ENCODE measurements around the gene CACNA2D3. TPM values are rescaled to one million over a fixed set of nuclear protein-coding genes. Genes with fewer than 3 reads are reported as not detected.

CACNA2D3 gene
- total RNA-seq, 4 donors from 2014 or later = 0.83 to 5.0 (median 2.5) TPM

DNA sequence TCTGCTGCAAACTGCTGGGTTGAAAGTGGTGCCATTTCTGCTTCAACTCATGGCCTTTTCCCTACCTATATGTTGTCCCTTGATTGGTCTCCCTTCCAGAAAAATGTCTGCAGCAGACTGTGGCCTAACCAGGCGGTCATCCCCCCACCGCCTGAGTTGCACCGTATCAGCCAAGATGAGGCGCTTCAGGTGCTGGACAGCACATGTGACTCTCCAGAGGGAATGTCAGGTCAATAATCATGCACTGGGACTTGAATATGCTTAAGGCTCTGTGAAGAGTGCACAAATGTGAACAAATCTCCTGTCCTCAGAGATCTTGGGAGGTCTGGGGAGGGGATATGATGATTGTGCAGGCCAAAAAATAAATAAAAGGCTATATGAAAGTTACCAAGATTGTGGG lies 773.3 kb downstream of the CACNA2D3 start:
- no peak for DNase-seq
- Histone ChIP-seq H3K27me3 (no peaks in the 10 kb centered on the region), H3K9me3 (no peaks in the 10 kb centered on the region), H3K27ac (no peak overlapping the region), H3K4me1 (no peaks in the 10 kb centered on the region), H3K36me3 (no peaks in the 10 kb centered on the region), H3K4me3 (no peak overlapping the region)
- TF ChIP-seq POLR2A (IDR thresholded peaks at IDR 0.05) = no peak
- no peak for TF ChIP-seq CTCF (IDR thresholded peaks at IDR 0.05)
- intact Hi-C loops (cut with DNase I; ENCODE audit: low total_unique reads) = no loop called here

DNA sequence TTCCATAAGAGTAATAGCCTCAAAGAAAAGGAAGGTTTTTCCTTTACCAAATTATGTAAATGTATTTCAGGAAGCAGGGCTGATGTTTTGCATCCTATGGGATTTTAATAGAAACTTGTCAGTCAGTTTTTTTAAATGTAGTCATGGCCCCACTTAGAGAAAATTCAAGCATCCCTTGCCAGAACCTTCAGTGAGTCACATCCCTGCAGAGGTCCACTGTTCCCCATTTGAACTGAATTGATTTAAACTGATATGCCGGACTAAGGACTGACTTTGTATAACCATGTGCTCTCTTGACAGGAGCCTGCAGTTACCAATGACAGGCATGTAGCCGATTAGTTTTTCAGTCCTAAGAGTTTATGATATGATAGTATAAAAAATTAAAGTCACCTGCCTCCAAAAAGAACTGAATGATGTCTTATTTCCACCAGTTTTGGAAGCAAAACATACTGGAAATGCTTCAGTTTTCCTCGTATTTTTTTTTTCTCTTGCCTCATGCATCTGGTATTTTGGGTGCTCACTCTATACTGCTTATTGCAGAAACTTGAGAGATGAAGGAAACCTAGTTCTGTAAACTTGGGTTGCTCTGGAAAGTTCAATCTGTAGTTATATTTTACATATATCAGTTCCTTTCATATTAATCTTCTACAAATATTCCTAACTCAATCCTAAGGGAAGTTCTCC lies 774.8 kb downstream of the CACNA2D3 start:
- Histone ChIP-seq H3K9me3 (no peaks in the 10 kb centered on the region), H3K4me1 (no peaks in the 10 kb centered on the region), H3K4me3 (no peak overlapping the region), H3K27ac (no peak overlapping the region), H3K27me3 (no peaks in the 10 kb centered on the region), H3K36me3 (no peaks in the 10 kb centered on the region)
- TF ChIP-seq CTCF (IDR thresholded peaks at IDR 0.05) = no peak
- TF ChIP-seq POLR2A (IDR thresholded peaks at IDR 0.05) = no peak
- intact Hi-C loops (cut with DNase I; ENCODE audit: low total_unique reads) = no loop called here
- DNase-seq = no peak

- intact Hi-C loops (cut with DNase I; ENCODE audit: low total_unique reads) = no loop called here
- Histone ChIP-seq H3K4me3 (no peak overlapping the region), H3K36me3 (no peaks in the 10 kb centered on the region), H3K9me3 (no peaks in the 10 kb centered on the region), H3K27ac (no peak overlapping the region), H3K27me3 (no peaks in the 10 kb centered on the region), H3K4me1 (no peaks in the 10 kb centered on the region)
- TF ChIP-seq POLR2A (IDR thresholded peaks at IDR 0.05) (no peak), CTCF (IDR thresholded peaks at IDR 0.05) (no peak)
- DNase-seq = no peak
These were observed 776.9 kb downstream of the CACNA2D3 start for GRCh38 chr3:54899273-54899672.

DNA sequence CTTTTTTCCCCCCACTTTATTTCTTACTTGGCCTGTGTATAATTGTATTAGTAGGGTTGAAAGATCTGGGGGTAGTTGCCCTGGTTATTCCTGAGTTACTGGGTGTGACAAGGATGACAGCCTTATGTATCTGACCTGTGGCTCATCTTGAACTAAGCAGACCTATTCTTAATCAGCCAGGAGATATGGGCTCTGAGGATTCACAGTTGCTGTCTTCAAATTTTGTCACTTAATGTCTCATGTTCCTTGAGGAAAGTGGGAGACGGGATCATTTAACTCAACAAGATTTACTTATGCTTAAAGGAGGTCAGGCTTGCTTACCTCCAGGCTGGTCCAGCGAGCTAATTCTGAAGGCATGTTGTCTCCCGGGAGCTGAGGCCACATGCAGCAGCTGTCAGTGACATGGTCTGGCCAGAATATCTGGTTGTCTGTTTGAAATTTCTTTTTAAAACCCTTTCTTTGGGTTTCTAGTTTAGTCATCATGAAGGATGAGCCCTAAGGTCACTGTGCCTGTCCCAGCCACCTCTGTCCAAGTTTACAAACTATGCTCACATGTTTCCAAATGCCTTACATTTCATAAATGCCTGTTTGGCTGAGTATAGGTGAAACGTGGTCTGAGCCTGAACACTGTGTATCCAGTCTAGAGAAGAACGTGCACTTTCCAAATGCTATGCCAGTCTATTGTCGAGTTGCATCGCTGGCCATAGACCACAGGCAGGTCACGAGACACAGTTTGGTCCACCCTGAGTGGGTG lies 778.7 kb downstream of the CACNA2D3 start:
- no peak overlapping the region for H3K27ac ChIP-seq
- no peaks in the 10 kb centered on the region for H3K27me3 ChIP-seq
- H3K36me3 ChIP-seq = no peaks in the 10 kb centered on the region
- TF ChIP-seq CTCF (IDR thresholded peaks at IDR 0.05) (no peak), POLR2A (IDR thresholded peaks at IDR 0.05) (no peak)
- DNase-seq = no peak
- intact Hi-C loops (cut with DNase I; ENCODE audit: low total_unique reads) = no loop called here
- H3K4me3 ChIP-seq = no peak overlapping the region
- H3K4me1 ChIP-seq = no peaks in the 10 kb centered on the region
- H3K9me3 ChIP-seq = no peaks in the 10 kb centered on the region

GRCh38 chr3:54901906-54902685 lies 779.7 kb downstream of the CACNA2D3 start:
- H3K27ac ChIP-seq = no peak overlapping the region
- H3K36me3 ChIP-seq = no peaks in the 10 kb centered on the region
- H3K4me3 ChIP-seq = no peak overlapping the region
- no peak for DNase-seq
- H3K27me3 ChIP-seq = no peaks in the 10 kb centered on the region
- H3K4me1 ChIP-seq = no peaks in the 10 kb centered on the region
- TF ChIP-seq CTCF (IDR thresholded peaks at IDR 0.05) = no peak
- TF ChIP-seq POLR2A (IDR thresholded peaks at IDR 0.05) = no peak
- intact Hi-C loops (cut with DNase I; ENCODE audit: low total_unique reads) = no loop called here
- H3K9me3 ChIP-seq = no peaks in the 10 kb centered on the region

Data from uterus (tissue), 4 donors.